CMK (cell line): ENCODE measurements around the gene PTPN4.
A peak's percentile ranks its signal among the peaks of the same experiment; 100 is the strongest.

Experiments
- DNase-seq: peaks from one replicate; pipeline ENCODE4 v3.0.0-alpha.2; 2010; ENCODE audit warnings: low read depth

The PTPN4 gene, protein sequence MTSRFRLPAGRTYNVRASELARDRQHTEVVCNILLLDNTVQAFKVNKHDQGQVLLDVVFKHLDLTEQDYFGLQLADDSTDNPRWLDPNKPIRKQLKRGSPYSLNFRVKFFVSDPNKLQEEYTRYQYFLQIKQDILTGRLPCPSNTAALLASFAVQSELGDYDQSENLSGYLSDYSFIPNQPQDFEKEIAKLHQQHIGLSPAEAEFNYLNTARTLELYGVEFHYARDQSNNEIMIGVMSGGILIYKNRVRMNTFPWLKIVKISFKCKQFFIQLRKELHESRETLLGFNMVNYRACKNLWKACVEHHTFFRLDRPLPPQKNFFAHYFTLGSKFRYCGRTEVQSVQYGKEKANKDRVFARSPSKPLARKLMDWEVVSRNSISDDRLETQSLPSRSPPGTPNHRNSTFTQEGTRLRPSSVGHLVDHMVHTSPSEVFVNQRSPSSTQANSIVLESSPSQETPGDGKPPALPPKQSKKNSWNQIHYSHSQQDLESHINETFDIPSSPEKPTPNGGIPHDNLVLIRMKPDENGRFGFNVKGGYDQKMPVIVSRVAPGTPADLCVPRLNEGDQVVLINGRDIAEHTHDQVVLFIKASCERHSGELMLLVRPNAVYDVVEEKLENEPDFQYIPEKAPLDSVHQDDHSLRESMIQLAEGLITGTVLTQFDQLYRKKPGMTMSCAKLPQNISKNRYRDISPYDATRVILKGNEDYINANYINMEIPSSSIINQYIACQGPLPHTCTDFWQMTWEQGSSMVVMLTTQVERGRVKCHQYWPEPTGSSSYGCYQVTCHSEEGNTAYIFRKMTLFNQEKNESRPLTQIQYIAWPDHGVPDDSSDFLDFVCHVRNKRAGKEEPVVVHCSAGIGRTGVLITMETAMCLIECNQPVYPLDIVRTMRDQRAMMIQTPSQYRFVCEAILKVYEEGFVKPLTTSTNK

DNA sequence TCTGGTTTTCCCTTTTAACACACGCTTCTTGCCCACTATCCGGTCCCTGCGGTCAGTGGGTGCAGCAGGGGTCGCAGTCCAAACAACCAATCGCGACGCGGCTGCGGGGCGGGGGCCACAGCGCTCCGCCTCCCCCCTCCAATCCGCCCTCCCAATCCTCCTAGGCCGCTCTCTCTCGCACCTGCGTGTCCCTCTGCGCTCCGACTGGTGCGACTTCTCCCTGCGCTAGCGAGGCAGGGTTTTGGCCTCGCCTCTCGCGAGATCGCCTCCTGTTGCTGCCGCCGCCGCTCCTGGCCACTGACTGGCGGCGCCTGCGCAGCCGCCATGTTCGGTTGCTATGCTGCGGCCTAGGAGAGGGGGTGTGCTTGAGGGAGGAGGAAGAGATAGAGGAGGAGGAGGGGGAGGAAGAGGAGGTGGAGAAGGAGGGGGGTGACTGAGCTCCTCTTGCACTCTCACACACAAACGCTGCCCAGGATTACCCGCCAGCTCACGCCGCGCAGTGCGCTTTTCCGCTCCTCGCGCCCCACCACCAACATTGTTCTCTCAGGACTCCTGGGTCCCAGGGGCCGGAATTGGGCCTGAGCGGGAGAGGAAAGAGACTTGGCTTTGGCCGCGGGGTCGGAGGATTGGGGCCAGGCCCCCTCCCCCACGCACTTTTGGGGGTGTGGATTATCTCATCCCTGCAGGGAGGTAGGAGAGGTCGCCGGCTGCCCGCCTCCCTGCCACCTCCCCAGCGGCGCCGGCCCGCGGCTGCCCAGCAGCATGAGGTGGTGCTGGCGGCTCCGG lies at the start of gene PTPN4:
TSS of gene PTPN4 (plus strand) at position 472 of the 786 bp plus-strand sequence. CDS start 49,932 bp downstream, outside the sequence.
- peak; percentile 93 for DNase-seq

DNA sequence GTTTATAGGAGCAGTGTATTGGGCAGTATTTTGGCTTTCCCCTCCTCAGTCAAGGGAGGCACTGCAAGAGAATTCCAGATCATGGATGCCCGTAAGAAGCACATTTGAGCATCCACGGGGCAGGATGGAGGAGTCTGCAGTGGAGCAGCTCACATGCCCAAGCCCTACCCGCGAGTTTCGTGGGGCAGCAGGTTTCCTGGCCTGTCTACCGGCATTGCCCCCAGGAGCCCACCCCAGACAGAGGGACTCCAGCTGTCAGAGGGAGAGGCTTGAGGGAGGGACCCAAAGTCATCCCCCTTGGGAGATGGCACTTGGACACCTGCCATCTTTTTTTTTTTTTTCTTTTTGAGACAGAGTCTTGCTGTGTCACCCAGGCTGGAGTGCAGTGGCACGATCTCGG lies 49.4 kb upstream of the PTPN4 start:
- no peak for DNase-seq

DNA sequence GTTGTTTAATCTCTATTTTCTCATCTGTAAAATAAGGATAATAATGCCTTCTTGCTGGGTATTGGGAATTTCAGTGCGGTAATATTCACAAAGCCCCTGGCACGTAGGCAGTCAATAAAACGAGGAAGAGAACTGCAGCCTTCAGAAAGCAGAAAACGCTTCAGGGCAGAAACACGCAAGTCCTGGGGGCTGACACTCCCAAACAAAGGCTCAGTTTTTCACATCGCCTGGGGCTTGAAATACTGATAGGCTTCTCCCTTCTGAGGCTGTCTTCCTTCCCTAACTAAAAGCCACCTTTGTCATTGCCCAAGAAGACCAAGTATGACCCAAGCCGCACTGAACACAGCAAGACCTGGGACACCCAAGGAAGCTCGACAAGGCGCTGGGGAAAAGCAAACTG lies 48.4 kb upstream of the PTPN4 start:
- no peak for DNase-seq

DNA sequence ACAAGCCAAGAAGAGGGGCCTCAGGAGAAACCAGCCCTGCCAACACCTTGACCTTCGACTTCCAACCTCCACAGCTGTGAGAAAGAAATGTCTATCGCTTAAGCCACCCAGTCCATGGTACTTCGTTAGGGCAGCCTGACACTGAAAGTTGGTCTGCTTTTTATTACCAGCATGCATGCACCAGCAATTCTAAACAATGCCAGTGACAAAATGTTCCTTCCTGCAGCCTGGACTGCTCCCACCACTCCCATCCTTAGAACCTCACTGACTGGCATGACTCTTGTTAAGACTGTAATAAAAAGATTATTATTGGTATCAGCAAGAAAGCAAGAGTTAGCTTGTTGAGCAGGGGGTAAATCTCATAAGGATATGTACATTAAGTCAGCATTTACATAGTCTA lies 47.2 kb upstream of the PTPN4 start:
- no peak for DNase-seq

DNA sequence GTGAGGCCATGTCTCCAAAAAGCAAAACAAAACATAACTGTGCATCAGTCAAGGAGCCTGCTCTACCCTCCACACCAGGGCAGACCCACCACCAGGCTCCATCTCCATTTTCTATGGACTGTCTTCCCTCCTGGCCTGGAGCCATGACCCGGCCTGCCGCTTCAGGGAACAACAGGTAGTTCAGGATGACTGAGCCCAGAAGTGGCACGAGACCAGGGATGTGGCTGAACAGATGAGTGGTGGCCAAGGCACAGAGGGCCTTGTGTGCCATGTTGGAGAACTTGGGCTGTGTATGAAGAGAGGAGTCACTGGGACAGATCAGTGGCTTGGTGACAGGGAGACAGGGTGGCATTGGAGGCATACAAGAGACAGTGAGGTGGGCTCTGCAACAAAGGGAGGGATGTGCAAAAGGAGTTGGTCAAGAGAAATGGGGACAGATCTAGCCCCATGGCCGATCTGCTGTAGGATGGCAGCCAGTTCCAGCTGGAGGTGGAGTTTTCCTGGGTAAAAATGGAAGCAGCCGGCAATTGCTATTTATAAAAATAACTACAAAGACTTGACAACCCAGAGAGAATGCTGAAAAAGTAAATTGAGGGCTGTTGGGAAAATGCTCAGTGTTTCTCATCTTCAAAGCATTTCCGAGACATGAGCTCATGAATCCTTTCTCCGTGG lies 45.8 kb upstream of the PTPN4 start:
- DNase-seq = no peak

DNA sequence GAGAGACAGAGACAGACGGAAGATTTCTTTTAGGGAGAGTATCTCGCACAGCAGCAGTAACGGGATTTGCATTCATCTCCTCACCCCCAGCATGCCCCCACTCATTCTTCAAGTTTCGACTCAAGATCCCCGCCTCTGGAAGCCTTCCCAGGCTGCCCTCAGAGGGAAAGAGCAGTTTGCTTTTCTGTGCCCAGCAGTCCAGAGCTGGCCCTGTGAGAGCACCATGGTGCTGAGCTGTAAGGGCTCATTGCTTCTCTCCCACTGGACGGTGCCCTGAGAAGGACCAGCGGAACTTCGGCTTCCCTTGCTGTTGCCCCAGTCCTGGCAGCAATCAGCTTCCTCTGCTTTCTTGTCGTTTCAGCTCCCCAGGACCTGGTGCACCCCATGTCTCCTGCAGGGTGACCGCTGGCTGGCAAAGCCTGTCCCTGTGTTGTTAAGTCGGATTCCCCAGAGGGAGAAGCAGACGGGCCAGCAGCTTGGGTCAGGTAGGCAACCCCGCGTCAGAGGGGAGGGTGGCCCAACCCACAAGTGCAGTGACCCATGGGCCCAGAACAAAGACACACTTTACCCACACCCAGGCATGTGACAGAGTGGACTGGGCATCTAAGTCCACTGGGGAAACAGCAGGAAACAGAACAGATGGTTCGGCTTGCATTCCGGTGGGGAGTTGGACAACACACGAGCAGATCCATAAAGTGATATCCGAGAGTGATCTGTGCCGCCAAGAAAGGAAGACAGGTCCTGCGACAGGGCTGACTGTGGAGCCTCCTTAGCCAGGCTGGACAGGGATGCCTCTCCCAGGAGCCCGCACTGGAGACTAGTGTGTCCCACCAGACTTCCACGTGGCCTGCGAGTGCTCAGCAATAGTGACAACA lies 44.1 kb upstream of the PTPN4 start:
- no peak for DNase-seq

DNA sequence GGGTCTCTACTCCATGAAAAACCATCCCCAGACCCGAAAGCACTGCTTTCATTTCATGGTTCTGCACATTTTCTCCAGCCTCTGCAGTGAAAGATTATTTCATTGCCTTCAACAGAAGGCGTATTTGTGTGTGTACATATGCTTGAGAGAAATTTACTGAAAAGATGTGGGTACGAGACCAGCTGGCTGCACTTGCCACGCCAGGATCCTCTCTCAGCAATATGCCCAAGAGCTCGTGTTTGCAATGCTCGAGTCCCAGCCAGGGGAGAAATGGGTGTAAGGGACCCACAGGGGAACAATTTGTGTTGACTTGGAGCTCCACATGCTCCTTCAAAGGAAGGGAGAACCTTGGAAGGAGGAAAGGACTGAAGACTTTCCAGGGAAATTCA lies 43.4 kb upstream of the PTPN4 start:
- DNase-seq = no peak

DNA sequence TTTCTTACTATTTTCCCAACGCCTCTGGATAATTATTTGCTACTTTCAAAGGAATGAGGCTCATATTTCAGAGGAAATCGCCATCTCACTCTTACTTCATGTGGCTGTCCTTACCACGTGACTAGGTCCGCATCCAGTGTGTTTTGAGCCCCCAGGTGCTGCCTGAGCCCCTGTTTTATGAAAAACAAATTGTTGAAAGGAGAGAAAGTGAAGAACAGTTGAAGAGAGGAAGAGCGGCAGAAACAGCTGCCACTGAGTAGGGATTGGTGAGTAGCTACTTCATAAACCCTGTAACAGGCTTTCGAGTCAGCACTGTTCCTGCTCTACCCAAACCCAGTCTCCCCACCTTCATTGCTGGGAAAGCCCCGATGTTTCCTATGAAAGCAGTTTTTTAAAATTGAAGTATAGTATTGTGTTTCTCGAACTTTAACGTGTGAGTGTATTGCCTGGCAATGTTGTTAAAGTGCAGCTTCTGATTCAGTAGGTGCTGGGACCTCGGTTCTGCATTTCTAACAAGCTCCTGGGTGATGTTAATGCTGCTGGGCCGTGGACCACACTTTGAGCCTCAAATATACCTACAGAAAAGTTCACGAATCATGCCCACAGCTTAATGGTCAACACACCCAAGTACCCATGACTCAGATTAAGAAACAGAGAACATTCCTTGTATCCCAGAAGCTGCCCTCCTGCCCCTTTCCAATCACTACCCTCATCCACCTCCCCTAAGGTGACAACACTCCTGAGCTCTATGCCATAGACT lies 41.0 kb upstream of the PTPN4 start:
- no peak for DNase-seq

DNA sequence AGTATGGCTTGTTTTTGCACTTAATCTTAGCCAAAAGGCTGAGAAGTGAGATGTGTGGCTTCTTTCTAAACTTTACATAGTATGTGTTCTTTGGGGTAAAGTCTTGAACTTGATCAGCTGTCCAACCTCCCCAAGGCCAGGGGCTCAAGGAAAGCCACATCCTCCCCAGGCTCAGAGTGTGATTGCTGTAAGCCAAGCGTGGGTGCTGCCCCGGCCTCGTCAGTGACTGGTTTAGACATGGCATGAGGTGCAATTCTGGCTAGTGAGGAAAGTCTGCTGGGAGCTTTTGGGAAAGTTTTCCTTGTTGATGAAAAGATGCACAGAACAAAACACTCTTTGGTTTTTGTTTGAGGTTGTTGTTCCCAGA lies 40.5 kb upstream of the PTPN4 start:
- DNase-seq = no peak

DNA sequence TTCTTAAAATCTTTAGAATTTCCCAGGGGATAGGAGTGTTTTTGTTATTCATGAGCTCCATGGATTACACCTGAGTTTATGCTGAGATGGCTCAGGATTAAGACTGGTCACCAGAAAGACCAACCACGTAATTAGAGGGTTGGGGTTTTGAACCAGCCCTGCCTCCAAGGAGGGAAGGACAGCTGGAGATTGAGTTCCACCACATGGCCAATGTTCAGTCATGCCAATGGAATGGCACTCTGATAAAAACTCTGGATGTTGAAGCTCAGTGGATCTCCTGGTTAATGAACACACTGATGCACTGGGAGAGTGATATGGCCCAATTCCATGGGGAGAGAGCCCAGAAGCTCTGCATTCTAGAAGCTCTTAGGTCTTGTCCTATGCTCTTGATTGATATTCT lies 38.7 kb upstream of the PTPN4 start:
- DNase-seq = no peak

DNA sequence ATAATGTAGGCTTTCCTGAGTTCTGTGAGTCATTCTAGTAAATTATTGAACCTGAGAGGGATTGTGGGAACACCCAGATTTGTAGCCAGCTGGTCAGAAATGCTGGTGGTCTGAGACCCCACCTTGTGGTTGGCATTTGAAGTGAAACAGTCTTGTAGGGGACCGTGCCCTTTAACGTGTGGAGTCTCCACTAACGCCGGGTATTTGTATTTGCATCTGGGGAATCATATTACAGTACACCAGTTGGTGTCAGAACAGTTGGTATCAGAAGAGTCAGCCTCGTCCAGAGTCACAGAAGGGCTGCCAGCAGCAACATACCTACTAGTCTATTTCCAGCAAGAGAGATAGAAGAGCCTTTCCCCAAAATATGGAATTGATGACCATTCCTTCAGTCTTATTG lies 38.3 kb upstream of the PTPN4 start:
- DNase-seq = no peak

DNA sequence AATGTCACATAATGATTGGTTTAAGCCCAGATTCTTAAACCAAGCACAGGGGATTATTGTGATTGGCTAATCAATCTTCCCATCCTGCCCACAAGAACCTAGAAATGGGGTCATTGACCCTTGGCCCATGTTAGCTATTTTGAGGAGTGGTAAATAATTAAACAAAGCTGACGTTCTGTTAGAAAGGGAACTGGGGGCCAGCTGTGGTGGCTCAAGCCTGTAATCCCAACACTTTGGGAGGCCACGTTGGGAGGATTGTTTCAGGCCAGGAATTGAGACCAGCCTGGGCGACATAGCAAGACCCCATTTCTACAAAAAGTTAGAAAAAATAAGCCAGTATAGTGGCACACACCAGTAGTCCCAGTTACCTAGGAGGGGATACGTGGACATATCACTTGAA lies 37.8 kb upstream of the PTPN4 start:
- DNase-seq = no peak

DNA sequence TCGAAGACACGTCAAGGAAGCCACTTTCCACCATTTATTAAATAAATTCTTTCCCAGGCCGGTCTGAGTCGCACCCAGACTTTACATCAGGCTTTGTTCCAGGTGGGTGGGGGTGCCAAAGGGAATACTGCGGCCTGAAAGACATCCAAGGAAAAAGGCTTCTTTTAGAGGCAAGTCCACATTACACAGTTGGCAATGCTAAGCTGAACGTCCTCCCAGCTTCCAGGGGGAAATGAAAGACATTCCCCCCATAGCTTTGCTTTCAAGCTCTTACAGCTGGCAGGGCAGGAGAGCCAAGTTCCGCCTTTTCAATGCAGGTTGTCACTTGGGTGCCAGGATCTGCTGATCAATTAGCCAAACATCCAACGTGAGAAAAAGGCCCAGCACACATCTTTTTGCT lies 36.5 kb upstream of the PTPN4 start:
- DNase-seq = no peak

DNA sequence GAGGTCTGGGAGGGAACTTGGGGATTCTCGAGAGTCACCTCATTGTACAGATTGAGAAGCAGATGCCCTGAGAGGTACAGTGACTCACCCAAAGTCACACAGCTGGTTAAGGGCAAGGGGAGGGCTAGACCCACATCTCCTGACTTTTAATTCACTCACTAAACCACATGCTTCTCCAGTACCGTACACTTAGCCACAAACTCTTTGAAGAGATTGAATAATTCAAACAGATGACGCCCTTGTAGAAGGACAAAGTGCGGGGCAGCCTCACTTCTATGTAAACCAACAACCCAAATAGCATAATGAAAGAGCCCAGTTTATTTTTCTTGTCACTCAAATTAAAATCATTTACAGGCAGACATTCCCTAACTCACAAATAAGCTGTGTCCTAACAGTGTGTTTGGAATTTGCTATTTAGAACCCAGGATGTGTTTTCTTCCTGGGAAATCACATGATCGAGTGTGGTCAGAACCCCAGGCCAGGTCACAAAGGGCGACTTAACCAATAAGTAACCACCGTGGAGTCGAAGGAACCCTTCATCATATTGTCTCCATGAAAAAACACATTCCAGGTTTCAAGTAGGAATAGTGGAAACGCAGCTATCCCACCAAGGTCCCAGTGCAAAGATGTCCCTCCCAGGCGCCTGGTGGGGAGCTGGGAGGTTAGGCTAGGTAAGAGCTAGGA lies 35.8 kb upstream of the PTPN4 start:
- DNase-seq = no peak

DNA sequence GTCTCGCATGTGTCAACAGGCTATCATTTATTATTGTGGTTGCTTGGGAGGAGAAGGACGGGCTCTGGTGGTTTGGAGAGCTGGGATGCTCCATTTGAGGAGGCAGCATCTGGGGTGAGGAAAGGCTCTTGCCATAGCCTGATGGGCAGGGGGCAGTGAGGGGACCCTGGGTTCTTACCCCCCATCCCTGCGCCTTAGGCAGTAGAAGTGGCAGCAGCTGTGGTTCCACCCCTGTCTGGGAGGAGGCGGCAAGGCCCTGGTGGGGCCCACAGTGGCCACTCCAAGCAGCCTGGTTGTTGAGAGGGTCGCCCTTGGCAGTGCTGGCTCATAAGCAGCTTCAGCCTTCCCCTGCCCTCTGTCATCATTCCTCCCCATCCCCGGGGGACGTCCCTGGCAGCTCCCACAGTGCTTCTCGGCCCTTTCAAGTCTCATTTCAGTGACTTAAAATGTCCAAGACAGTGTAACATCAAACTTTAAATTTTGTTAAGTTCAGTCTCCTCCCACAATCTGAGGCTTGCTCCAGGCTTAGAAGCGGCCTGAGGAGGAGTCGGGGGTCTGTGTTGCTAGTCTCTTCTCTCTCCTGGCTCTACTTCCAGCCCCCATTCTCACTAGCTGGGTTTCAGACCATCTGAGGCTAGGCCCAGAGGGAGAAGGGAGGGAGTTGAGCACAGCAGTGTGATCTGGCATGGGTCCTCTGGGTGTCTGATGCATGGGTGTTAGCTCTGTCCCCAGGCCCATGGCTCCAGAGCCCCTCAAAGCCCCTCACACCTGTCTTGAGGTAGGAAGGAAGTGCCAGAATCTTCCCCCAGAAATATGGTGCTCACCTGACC lies 34.9 kb upstream of the PTPN4 start:
- DNase-seq = no peak

DNA sequence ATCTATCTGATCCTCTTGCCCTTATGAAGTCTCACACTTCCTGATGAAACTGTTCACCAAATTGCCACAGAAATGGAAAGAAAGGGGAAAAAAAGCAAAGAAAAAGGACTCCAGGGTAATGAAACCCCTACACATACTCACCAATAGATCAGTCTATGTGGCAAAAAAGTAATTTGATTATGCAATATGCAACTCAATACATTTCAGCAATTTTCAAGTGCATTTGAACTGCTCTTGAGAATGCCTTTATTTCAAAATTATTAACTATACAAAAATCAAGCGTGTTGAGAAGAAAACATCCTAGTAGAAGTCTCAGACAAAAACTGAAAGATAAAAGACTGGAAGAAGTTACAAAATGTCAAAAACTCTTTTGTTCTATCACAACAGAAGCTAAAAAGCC lies 32.2 kb upstream of the PTPN4 start:
- DNase-seq = no peak

DNA sequence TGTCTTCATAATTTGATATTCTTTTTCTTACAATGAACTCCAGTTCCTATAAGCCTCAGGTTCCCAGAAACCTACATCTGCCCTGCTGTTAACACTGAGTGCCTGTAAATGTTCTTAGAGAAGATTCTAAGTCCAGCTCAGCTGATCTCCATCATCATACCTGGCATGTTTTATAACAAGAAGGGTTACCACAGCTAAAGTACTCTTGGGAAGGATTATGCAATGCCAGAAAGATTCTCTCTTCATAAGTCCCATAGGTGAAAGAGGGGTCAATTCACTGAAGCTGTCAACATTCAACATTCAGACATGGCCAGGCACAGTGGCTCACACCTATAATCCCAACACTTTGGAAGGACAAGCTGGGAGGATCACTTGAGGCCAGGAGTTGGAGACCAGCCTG lies 31.3 kb upstream of the PTPN4 start:
- DNase-seq = no peak

DNA sequence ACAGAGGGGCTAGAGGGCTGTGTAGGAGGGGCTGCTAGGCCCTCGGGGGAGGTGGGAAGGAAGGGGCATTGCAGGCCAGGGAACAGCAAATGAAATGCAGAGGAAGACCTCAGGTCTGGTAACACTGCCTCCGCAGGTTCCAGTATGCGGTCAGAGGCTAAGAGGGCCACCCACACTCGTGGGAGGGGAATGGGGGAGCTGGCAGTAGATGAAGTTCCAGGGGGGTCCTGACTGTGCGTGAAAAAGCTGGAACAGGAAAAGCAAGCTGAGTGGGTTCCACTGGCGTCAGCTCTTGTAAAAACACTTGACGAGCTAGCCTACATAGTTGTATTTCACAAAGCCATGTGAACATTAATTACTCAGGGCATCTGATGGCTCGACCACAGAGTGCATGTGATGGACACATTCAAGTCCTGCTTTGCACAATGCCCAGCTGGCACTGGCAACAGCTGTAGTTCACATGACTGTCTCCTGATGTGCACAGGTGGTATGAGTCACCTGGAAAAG lies 29.0 kb upstream of the PTPN4 start:
- no peak for DNase-seq
